A673 (cell line): ENCODE data around the gene SAMSN1. TPM values are rescaled to one million over a fixed set of nuclear protein-coding genes. Genes with fewer than 3 reads are reported as not detected.

Source experiments
- BruUV-seq: library from RNA; stranded (reverse); fragments of 400-500 nt; replicated peaks from 2 replicates; lab custom pipeline; 2021; lab: Mats Ljungman, UMichigan
- CTCF ChIA-PET: fragments of 300-600 bp; sonication (Branson Sonifier 250); formaldehyde crosslinking; loops from one replicate; lab custom pipeline; 2022; ENCODE audit warnings: antibody characterized with exemption; lab: Charles Lee
- POLR2A ChIA-PET: fragments of 300-600 bp; sonication (Branson Sonifier 250); formaldehyde crosslinking; loops from one replicate; lab custom pipeline; 2022; ENCODE audit warnings: antibody characterized with exemption; ENCODE audit not compliant: low non-redundant PET; lab: Charles Lee
- DNase-seq: peaks from one replicate; pipeline ENCODE4 v3.0.0-alpha.2; 2015; ENCODE audit warnings: low spot score
- H3K27ac ChIP-seq: fragments of 200-600 bp; sonication (generic); 2 replicates; pipeline ENCODE4 v1.5.1; 2016; ENCODE audit warnings: mixed run types, low read depth, mild to moderate bottlenecking, mixed read lengths, antibody characterized with exemption, low read length; ENCODE audit not compliant: poor library complexity, severe bottlenecking
- H3K27me3 ChIP-seq: fragments of 200-600 bp; sonication (generic); replicated peaks from 2 replicates; pipeline ENCODE4 v1.6.1; 2017; ENCODE audit warnings: mixed run types, low read depth, mild to moderate bottlenecking, mixed read lengths, antibody characterized with exemption, low read length; ENCODE audit not compliant: insufficient read depth, poor library complexity
- H3K36me3 ChIP-seq: fragments of 200-600 bp; sonication (generic); 2 replicates; pipeline ENCODE4 v1.6.1; 2016; ENCODE audit warnings: mixed run types, mild to moderate bottlenecking, mixed read lengths, antibody characterized with exemption, low read length; ENCODE audit not compliant: insufficient read depth, poor library complexity, severe bottlenecking
- H3K4me1 ChIP-seq: fragments of 200-600 bp; sonication (generic); 2 replicates; pipeline ENCODE4 v1.6.1; 2017; ENCODE audit warnings: mixed run types, mild to moderate bottlenecking, mixed read lengths, antibody characterized with exemption, low read length; ENCODE audit not compliant: insufficient read depth, poor library complexity, severe bottlenecking
- H3K4me3 ChIP-seq: fragments of 200-600 bp; sonication (generic); 2 replicates; pipeline ENCODE4 v1.5.1; 2016; ENCODE audit warnings: low read depth, mixed run types, mild to moderate bottlenecking, mixed read lengths, low read length; ENCODE audit not compliant: poor library complexity, severe bottlenecking
- H3K9me3 ChIP-seq: fragments of 200-600 bp; sonication (generic); 2 replicates; pipeline ENCODE4 v1.6.1; 2016; ENCODE audit warnings: mixed run types, low read depth, mild to moderate bottlenecking, mixed read lengths, antibody characterized with exemption, low read length; ENCODE audit not compliant: poor library complexity, severe bottlenecking
- EZH2 ChIP-seq: fragments of 200-600 bp; sonication (generic); IDR thresholded peaks from 2 replicates; pipeline ENCODE4 v1.6.1; 2017; ENCODE audit warnings: borderline replicate concordance, low read depth, mild to moderate bottlenecking, mixed read lengths, antibody characterized with exemption, low read length; ENCODE audit not compliant: poor library complexity, severe bottlenecking
- intact Hi-C: fragments of 100-400 bp; cut with micrococcal nuclease; formaldehyde crosslinking; loops from one replicate; pipeline ENCODE4 v1.10.0; 2022; ENCODE audit not compliant: unreplicated experiment
- total RNA-seq: library from RNA; stranded (reverse); gene quantifications from 2 replicates; pipeline ENCODE4 v1.2.3, GENCODE V29; 2021
- TF ChIP-seq, protein P1 (sequence below): fragments of 300-800, 200-600 bp; sonication (generic); conservative IDR thresholded peaks from 2 replicates; pipeline ENCODE4 v1.5.1; 2017; ENCODE audit warnings: low read depth, mild to moderate bottlenecking, antibody characterized with exemption, low read length, moderate library complexity, mixed read lengths

SAMSN1 gene
- total RNA-seq, 1 experiment from 2014 or later, result not detected

DNA sequence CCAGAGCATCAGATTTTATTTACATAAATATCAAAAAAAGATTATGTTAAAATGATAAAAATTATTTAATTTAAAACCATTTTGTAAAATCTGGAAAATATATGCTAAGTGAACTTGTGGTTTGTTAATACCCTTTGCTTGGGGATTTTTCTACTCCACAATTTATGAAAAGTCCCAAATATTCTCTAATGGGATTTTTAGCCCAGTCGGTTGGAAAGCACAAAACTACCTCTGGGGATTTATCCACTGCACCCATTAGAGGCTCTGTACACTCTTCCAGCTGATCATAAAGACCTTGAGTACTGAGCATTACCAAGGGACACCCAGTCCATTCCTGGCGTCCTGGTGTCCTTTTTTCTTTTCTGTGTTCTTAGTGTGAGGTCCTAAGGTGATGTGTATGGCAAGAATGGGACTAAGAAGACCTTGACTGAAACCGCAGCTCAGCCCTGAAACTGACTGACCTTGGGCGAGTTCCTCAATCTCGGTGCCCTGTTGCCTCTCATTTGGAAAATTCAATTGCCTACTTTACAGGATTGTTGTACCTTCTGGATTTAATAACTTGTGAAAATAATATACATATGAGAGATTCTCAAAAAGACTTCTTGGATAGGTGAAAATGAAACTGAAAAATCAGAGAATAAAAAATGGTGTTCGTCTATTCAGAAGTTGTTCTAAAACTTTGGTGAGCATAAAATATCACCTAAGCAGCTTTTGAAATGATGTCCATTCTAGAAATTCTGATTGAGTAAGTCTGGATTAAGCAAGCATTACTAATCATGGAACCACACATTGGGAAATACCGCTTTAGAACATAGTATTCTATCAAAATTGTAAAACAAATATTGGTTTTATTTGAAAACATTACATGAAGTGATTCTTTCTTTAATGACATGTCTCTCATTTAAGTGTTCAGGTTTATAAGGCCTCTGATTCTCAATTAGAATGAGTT is 21.5 kb upstream of the SAMSN1 start:
- TF ChIP-seq, protein P1, sequence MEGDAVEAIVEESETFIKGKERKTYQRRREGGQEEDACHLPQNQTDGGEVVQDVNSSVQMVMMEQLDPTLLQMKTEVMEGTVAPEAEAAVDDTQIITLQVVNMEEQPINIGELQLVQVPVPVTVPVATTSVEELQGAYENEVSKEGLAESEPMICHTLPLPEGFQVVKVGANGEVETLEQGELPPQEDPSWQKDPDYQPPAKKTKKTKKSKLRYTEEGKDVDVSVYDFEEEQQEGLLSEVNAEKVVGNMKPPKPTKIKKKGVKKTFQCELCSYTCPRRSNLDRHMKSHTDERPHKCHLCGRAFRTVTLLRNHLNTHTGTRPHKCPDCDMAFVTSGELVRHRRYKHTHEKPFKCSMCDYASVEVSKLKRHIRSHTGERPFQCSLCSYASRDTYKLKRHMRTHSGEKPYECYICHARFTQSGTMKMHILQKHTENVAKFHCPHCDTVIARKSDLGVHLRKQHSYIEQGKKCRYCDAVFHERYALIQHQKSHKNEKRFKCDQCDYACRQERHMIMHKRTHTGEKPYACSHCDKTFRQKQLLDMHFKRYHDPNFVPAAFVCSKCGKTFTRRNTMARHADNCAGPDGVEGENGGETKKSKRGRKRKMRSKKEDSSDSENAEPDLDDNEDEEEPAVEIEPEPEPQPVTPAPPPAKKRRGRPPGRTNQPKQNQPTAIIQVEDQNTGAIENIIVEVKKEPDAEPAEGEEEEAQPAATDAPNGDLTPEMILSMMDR, result no peak
- TF ChIP-seq EZH2, result no peak
- POLR2A ChIA-PET, result interaction anchor here (0.6 kb wide), 1 partner anchor 160 kb away, joined by 3 read pairs; no protein-coding TSS in a partner anchor
- Histone ChIP-seq H3K9me3 (no peaks in the 10 kb centered on the region), H3K27ac (no peak overlapping the region), H3K4me3 (no peak overlapping the region), H3K4me1 (no peaks in the 10 kb centered on the region), H3K36me3 (no peaks in the 10 kb centered on the region), H3K27me3 (no peaks in the 10 kb centered on the region)
- intact Hi-C loops, result no loop called here
- DNase-seq, result no peak
- CTCF ChIA-PET, result no interaction called here
- BruUV-seq, result no TSS peak

DNA sequence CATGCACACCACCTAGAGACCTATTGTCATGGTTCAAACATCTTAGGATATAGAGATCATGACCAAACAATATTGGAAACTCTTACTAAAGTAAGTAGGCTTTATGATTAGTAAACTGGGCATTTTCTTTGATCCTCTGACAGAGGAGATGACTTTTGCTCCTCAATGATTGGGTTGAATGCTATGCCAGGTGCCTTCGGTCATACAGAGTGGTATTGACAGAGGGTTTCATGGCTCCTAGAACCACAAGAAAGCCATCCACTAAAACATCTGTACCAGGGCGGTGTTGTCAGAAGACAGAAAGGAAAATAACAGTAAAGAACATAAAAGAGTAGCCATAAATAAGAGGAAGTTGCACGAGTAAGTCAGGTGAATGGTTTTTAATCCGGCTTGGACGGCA is 20.8 kb upstream of the SAMSN1 start:
- Histone ChIP-seq H3K27ac (no peak overlapping the region), H3K4me3 (no peak overlapping the region), H3K4me1 (no peaks in the 10 kb centered on the region), H3K36me3 (no peaks in the 10 kb centered on the region), H3K27me3 (no peaks in the 10 kb centered on the region), H3K9me3 (no peaks in the 10 kb centered on the region)
- no peak for DNase-seq
- ChIA-PET POLR2A (interaction anchor here (0.6 kb wide), 1 partner anchor 161 kb away, joined by 3 read pairs; no protein-coding TSS in a partner anchor), CTCF (no interaction called here)
- BruUV-seq, result no TSS peak
- TF ChIP-seq, protein P1, result no peak
- no peak for TF ChIP-seq EZH2
- intact Hi-C loops, result no loop called here

DNA sequence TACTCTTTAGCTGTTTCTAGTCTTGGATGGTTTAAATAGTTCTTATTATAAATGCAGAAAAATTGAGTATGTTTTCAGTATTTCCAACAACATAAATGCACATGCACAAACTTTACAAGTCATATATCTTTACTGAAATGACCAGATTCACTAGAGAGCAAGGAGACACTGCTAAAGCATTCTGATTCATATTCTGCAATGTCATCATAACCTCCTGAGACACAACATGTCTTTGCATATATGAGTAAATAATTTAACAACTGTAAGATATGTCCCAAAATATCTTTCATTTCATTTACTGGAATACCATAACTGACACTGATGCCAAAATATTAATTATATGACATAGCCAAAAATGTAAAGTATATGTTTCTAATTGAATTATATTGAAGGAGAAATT is 16.8 kb upstream of the SAMSN1 start:
- H3K27me3 ChIP-seq, result no peaks in the 10 kb centered on the region
- no peaks in the 10 kb centered on the region for H3K4me1 ChIP-seq
- CTCF ChIA-PET, result no interaction called here
- no peak overlapping the region for H3K27ac ChIP-seq
- TF ChIP-seq, protein P1, result no peak
- TF ChIP-seq EZH2, result no peak
- no TSS peak for BruUV-seq
- POLR2A ChIA-PET, result no interaction called here
- H3K4me3 ChIP-seq, result no peak overlapping the region
- DNase-seq, result no peak
- intact Hi-C loops, result no loop called here
- no peaks in the 10 kb centered on the region for H3K36me3 ChIP-seq
- no peaks in the 10 kb centered on the region for H3K9me3 ChIP-seq
